HG02623 (cell line): ENCODE data around the gene PRDM15.

ENCODE experiments used
- ATAC-seq: cut with Tn5 transposase; IDR thresholded peaks from one replicate; pipeline ENCODE4 v1.9.1; 2021; ENCODE audit warnings: moderate library complexity; ENCODE audit not compliant: unreplicated experiment

The PRDM15 gene

DNA sequence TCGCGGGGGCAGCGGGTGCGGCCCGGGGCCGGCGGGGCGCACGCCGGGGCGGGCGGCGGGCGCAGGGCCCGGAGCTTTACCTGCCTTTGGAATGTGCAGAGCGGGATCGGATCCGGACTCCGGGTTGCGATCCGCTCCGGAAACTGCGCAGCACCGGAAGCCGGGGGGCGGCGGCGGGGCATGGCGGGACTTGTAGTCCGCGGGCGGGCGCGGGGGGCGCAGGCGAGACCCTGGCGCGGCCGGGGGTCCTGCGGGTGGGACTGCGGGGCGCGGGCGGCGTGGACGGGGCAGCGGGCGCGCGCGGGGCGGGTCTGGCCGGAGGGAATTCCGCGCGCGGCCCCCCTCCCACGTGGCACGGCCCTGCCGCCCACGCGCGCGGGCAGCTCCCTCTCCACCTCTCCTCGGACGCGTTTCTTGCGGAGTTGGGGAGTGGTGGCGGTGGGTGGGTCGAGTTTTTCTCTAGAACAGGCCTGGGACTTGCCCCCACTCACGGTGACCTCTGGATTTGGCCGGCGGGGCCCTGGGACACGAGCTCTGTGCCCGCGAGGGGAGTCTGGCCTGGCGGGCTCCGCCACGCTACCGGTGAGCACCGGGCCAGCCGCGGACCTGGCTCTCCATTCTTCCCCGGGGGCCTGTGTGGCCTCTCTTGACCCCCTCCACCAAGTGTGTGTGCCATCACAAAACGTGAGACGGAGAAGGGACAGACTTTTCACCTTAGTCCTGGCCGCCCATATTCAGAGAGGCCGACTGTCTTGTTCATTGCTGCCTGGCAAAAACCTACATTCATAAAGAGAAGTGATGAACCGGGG, at the start of gene PRDM15:
Gene PRDM15, minus strand, starts transcription at position 155 of the 809 bp plus-strand sequence. CDS start 18,981 bp downstream, outside the sequence.
- peak; percentile 55 for ATAC-seq

- no peak for ATAC-seq
Measured at GRCh38 chr21:41928621-41929220, 49.6 kb upstream of the PRDM15 start.

DNA sequence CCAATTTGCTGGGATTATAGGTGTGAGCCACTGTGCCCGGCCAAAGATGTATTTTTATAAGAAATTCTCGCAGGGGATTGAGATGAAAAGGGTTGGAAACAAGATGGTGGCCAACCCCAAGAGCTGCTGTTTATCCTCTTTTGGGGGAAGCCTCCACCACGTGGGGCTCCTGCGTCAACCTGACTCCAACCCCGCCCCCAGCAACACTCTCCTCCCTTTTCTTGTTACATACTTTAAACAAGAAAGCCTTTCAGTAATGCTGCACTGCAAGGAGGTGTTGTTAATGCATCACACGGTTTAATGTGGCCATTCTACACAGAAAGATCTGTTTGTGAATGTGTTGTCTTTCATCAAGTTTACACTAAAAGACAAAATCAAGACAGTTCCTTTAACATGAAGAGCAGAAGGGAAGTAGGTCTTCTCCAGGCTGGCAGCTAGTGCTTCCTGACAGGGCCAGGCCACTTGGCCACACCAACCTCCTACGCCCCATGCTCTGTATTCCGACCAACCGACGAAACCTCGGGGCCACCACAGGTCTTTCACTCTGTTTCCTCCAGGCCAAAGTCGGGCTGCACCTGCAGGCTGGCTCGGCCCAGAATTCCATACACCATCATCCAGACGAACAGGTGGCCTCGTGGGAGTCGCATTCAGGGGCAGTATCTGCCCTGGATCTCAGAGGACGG, 48.7 kb upstream of the PRDM15 start:
- no peak for ATAC-seq

GRCh38 chr21:41926807-41927171, 47.6 kb upstream of the PRDM15 start:
- no peak for ATAC-seq

DNA sequence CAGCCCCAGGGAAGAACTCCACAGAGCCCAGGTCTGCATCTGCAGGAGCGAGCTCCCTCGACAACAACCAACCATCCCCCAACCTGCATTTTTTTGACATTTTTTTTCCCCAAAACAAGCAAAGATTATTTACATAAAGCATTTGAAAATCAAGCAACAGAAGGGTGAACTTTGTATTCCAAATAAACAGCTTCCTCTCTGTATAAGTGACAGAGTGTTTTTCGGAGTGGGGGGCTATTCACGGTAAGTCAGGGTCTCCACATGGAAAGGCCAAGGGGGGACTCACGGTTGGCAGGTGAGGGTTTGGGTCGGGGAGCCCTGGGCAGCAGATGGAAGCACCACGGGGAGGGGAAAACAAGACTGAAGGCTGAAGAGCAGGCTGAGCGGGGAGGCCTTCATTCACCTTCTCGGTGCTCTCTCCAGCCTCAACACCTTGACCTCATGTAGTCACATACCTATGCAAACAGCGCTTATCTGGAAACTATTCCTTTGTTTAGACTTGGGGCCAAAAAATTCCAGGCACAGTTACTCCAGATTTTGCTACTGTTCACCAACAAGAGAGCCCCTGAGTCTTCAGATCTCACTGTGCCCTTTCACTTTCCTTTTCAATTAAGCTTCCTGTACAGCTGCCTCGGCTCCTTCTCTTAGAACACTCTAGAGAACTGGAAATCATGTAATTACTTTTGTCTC, 47.1 kb upstream of the PRDM15 start:
- peak; percentile 42 for ATAC-seq

DNA sequence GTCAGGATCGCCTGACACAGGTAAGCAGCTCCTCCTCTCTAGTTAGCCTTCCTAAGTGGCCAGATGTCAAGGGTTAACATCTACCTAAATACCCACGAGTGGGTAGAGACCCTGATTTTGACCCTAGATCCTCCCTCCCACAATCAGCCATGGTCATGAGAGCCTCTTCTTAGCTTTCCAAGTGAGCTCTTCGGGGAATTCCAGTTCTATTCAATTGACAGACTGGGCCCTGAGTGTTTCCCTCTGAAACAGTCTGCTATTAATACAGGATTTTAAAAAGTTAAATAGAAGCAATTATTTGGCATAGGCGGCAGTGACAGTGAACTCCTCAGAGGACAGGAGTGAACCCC, 46.6 kb upstream of the PRDM15 start:
- no peak for ATAC-seq

- no peak for ATAC-seq
Measured at GRCh38 chr21:41924368-41924754, 45.2 kb upstream of the PRDM15 start.

GRCh38 chr21:41923631-41924367, 44.7 kb upstream of the PRDM15 start:
- no peak for ATAC-seq

DNA sequence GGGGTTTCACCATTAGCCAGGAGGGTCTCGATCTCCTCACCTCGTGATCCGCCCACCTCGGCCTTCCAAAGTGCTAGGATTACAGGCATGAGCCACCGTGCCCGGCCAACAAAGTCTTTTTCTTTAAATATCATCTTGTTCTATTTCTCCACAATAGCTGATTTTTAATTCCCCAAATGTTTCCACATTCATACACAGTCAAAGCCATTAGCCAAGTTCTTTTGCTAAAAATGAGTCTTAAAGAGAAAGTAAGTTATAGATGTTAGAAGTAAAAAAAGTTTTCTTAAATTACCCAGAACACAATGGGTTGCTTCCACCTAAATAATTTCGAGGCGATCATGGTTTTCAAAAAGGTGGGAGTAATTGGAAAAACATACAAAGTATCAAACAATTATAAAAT, 44.0 kb upstream of the PRDM15 start:
- no peak for ATAC-seq

- ATAC-seq: no peak
Measured at GRCh38 chr21:41921021-41921420, 41.9 kb upstream of the PRDM15 start.

DNA sequence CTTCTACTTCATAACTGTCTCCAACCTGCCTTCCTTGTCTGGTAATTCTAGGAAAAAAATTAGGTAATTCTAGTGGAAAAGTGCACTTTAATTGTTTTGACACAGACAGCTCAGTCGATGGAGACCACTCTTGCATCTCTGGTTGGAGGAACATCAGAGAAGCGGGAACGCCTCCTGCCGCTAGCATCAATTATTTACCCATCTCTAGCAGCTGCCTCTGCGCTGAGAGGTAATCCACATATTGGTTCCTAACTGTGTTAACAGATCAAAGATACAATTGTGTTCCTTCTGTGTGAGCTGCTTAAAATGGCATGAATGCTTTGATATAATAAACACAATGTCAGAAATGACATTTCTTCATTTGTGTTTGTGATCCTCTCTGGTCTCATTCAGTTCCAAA, 41.3 kb upstream of the PRDM15 start:
- ATAC-seq: no peak

DNA sequence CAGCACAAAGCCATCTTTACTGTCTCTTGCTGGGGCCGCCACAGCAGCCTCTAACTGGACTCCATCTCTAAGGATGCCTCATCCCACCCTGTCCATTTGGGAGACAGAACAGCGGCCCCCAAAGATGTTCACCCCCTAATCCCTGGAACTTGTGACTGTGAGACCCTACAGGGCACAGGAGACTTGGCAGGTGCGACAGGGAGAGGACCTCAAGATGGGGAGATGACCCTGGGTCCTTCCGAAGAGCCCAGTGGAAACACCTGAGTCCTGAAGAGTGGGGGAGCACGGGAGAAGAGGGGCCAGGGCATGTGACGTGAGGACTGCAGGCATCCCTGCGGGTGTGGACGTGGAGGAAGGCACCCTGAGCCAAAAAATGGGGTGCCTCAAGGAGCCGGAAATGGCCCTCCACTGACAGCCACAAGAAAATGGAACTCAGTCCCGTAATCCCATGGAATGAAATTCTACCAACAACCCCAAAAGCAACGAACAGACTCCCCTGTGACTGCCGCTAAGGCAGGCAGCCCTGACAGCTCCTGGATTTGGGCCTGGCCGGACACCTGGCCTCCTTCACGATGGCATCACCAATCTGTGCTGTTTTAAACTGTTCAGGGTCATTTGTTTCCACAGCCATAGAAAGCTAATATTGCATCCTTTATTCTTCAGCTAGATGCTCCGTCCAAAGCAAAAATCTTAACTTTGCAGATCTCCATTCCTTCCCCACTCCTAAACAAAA, 40.7 kb upstream of the PRDM15 start:
- ATAC-seq: no peak

GRCh38 chr21:41918561-41919358, 39.6 kb upstream of the PRDM15 start:
- ATAC-seq: no peak

- no peak for ATAC-seq
Measured at GRCh38 chr21:41917531-41917930, 38.4 kb upstream of the PRDM15 start.

DNA sequence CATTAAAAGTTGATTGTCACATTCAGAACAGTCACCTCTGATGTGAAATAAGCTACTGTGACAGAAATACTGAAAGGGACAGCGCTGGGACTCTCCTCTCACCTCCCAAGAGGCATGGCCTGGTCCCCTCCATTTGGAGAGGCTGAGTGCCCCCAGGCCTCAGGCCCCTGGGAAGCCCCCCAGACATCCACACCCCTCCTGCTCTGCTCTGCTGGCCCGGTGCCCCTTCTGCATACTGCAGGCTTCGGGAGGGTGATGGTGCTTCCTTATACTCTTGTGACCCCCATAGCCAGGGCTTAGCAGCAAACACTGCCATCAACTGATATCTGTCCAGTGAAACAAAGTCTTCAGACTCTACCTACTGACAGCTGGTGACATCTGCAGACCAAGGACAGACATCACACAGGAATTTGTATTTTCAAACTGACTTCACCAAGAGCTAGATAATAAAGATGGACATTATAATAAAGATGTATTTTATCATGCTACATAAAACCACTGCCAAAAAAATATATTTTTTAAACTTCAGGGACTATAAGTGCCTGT, 37.8 kb upstream of the PRDM15 start:
- no peak for ATAC-seq

GRCh38 chr21:41914965-41915364, 35.8 kb upstream of the PRDM15 start:
- no peak for ATAC-seq

GRCh38 chr21:41914358-41914757, 35.2 kb upstream of the PRDM15 start:
- ATAC-seq: no peak

GRCh38 chr21:41913230-41913629, 34.1 kb upstream of the PRDM15 start:
- no peak for ATAC-seq

GRCh38 chr21:41908829-41909228, 29.7 kb upstream of the PRDM15 start:
- no peak for ATAC-seq
